ENCODE data around the gene ARHGEF33. TPM values are rescaled to one million over a fixed set of nuclear protein-coding genes. Genes with fewer than 3 reads are reported as not detected.

Gene ARHGEF33
- total and polyA plus RNA-seq, 2 of the 8 experiments (the other 6 are each of a cell fraction or from before 2014, with no cell fraction given): 0.09 to 0.95 TPM

- TF ChIP-seq CHD7 (IDR thresholded peaks at IDR 0.05; ENCODE audit: insufficient replicate concordance, low read length) (no peak), SP4 (IDR thresholded peaks at IDR 0.05; ENCODE audit: low read length) (no peak), TBP (IDR thresholded peaks at IDR 0.05; ENCODE audit: low read depth, low read length) (0 out of 2 replicates have a peak, but pooled peaks have one; percentile 12), EZH2 (IDR thresholded peaks at IDR 0.05; ENCODE audit: low read depth, low read length, severe bottlenecking) (no peak), JUN (IDR thresholded peaks at IDR 0.05; ENCODE audit: low read depth, low read length) (no peak), TAF1 (IDR thresholded peaks at IDR 0.05; ENCODE audit: low read depth, low read length) (no peak)
- TF ChIP-seq, protein P1, sequence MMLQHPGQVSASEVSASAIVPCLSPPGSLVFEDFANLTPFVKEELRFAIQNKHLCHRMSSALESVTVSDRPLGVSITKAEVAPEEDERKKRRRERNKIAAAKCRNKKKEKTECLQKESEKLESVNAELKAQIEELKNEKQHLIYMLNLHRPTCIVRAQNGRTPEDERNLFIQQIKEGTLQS (IDR thresholded peaks at IDR 0.05; ENCODE audit: insufficient read depth, low read depth, low read length): no peak
These were observed 70.4 kb downstream of the ARHGEF33 start (continued) for GRCh38 chr2:38959938-38960608.
